ENCODE measurements around the gene GRM4.
A peak's percentile ranks its signal among the peaks of the same experiment; 100 is the strongest.

DNA sequence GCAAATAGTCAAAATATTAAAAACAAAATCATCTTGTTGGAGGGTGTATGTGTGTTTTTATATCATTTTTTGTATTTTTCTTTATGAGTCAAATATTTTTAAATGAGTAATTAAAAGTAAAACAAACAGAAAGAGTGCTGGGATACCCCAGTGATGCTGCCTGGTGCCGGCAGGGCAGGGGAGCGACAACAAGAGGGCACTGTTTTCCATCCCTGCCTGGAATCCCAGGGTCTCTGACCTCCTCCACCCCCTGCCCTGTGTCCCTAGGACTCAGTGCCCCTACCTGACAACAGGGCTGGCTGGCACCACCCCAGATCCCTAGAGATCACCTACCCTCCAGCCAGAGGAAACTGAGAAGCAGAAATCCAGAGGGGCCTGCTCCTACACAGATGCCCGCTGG lies 48.9 kb upstream of the GRM4 start:
- no peak for TF ChIP-seq POLR2AphosphoS5 (IDR thresholded peaks at IDR 0.05; ENCODE audit: low read depth, low read length)
- TF ChIP-seq, protein P1, sequence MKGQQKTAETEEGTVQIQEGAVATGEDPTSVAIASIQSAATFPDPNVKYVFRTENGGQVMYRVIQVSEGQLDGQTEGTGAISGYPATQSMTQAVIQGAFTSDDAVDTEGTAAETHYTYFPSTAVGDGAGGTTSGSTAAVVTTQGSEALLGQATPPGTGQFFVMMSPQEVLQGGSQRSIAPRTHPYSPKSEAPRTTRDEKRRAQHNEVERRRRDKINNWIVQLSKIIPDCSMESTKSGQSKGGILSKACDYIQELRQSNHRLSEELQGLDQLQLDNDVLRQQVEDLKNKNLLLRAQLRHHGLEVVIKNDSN (IDR thresholded peaks at IDR 0.05; ENCODE audit: borderline replicate concordance, low read depth): no peak
- TF ChIP-seq, protein P2, sequence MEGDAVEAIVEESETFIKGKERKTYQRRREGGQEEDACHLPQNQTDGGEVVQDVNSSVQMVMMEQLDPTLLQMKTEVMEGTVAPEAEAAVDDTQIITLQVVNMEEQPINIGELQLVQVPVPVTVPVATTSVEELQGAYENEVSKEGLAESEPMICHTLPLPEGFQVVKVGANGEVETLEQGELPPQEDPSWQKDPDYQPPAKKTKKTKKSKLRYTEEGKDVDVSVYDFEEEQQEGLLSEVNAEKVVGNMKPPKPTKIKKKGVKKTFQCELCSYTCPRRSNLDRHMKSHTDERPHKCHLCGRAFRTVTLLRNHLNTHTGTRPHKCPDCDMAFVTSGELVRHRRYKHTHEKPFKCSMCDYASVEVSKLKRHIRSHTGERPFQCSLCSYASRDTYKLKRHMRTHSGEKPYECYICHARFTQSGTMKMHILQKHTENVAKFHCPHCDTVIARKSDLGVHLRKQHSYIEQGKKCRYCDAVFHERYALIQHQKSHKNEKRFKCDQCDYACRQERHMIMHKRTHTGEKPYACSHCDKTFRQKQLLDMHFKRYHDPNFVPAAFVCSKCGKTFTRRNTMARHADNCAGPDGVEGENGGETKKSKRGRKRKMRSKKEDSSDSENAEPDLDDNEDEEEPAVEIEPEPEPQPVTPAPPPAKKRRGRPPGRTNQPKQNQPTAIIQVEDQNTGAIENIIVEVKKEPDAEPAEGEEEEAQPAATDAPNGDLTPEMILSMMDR (IDR thresholded peaks at IDR 0.05): peak; percentile 9; the same call in 1 of the 2 replicates
- TF ChIP-seq RCOR1 (IDR thresholded peaks at IDR 0.05; ENCODE audit: low read length): no peak
- no peak for TF ChIP-seq EP300 (IDR thresholded peaks at IDR 0.05; ENCODE audit: borderline replicate concordance in 1 of 2, low read depth in 1 of 2, low read length in 1 of 2)
- TF ChIP-seq, protein P3, sequence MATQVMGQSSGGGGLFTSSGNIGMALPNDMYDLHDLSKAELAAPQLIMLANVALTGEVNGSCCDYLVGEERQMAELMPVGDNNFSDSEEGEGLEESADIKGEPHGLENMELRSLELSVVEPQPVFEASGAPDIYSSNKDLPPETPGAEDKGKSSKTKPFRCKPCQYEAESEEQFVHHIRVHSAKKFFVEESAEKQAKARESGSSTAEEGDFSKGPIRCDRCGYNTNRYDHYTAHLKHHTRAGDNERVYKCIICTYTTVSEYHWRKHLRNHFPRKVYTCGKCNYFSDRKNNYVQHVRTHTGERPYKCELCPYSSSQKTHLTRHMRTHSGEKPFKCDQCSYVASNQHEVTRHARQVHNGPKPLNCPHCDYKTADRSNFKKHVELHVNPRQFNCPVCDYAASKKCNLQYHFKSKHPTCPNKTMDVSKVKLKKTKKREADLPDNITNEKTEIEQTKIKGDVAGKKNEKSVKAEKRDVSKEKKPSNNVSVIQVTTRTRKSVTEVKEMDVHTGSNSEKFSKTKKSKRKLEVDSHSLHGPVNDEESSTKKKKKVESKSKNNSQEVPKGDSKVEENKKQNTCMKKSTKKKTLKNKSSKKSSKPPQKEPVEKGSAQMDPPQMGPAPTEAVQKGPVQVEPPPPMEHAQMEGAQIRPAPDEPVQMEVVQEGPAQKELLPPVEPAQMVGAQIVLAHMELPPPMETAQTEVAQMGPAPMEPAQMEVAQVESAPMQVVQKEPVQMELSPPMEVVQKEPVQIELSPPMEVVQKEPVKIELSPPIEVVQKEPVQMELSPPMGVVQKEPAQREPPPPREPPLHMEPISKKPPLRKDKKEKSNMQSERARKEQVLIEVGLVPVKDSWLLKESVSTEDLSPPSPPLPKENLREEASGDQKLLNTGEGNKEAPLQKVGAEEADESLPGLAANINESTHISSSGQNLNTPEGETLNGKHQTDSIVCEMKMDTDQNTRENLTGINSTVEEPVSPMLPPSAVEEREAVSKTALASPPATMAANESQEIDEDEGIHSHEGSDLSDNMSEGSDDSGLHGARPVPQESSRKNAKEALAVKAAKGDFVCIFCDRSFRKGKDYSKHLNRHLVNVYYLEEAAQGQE (IDR thresholded peaks at IDR 0.05; ENCODE audit: low read depth, low read length): no peak
- no peak for TF ChIP-seq RFX5 (IDR thresholded peaks at IDR 0.05; ENCODE audit: low read length)
- TF ChIP-seq, protein P4, sequence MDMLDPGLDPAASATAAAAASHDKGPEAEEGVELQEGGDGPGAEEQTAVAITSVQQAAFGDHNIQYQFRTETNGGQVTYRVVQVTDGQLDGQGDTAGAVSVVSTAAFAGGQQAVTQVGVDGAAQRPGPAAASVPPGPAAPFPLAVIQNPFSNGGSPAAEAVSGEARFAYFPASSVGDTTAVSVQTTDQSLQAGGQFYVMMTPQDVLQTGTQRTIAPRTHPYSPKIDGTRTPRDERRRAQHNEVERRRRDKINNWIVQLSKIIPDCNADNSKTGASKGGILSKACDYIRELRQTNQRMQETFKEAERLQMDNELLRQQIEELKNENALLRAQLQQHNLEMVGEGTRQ (IDR thresholded peaks at IDR 0.05; ENCODE audit: borderline replicate concordance, low read depth, low read length): no peak
- TF ChIP-seq SIN3A (IDR thresholded peaks at IDR 0.05; ENCODE audit: borderline replicate concordance, low read depth, low read length): no peak
- TF ChIP-seq FOXJ3 (CRISPR knock-in tag; IDR thresholded peaks at IDR 0.05): no peak

Measured in SK-N-SH (cell line).